ENCODE data around the gene VEGFB. TPM values are rescaled to one million over a fixed set of nuclear protein-coding genes. Genes with fewer than 3 reads are reported as not detected.

Gene VEGFB
- polyA plus RNA-seq, 3 donors = 0.40 to 5.6 TPM; not detected in 1

- H3K9ac ChIP-seq (ENCODE audit: insufficient read depth, low read length, poor library complexity, severe bottlenecking) = no peak overlapping the region
- H3K27me3 ChIP-seq (ENCODE audit: control insufficient read depth in 2 of 2, insufficient read depth in 2 of 2, low read length in 2 of 2) = no peaks in the 10 kb centered on the region
- intact Hi-C loops (cut with micrococcal nuclease) = loop anchor here (2.0 to 5.0 kb wide), 2 partner anchors 15 to 34 kb away; partner anchors contain the start of gene GPR137 (in 1 of the 2)
- H4K20me1 ChIP-seq (ENCODE audit: insufficient read depth, low read length) = peaks cover 28% of the 10 kb centered on the region
- Mint-ChIP-seq H3K9me3 (peaks cover 0 to 1% (median 0%) of the 10 kb centered on the region in 7 donors), H3K27ac (peak overlapping the region in 3 of 7 donors; percentile 26 to 50 (median 38)), H3K36me3 (peaks cover 29 to 43% of the 10 kb centered on the region in 2 donors), H3K27me3 (ENCODE audit: low read depth in 3 of 3) (peaks cover 3 to 10% (median 8%) of the 10 kb centered on the region in 3 donors), H3K4me3 (peak overlapping the region in 1 of 2 donors; percentile 43), H3K4me1 (peaks cover 28% of the 10 kb centered on the region)
- no peak overlapping the region for H2AFZ ChIP-seq (ENCODE audit: insufficient read depth, low read depth, low read length, poor library complexity, severe bottlenecking)
- 78% methylated on average over 2 of the region's 5 CpGs for WGBS (ENCODE audit: insufficient coverage)
- no peak for DNase-seq
- no peaks in the 10 kb centered on the region for H3K9me3 ChIP-seq (replicated peaks in 1 of 2; ENCODE audit: control insufficient read depth in 1 of 2, insufficient read depth in 1 of 2, low read length in 2 of 2)
- H3K27ac ChIP-seq (ENCODE audit: low read depth in 1 of 2, low read length in 2 of 2) = no peak overlapping the region
- H3K4me1 ChIP-seq (ENCODE audit: control insufficient read depth in 1 of 2, insufficient read depth in 2 of 2, low read length in 2 of 2) = peaks cover 25 to 36% of the 10 kb centered on the region in 2 donors
- H3K79me2 ChIP-seq (ENCODE audit: insufficient read depth, low read length) = peaks cover 18% of the 10 kb centered on the region
- TF ChIP-seq CTCF (IDR thresholded peaks at IDR 0.05) = no peak
- peak overlapping the region; percentile 98 for H3K4me2 ChIP-seq (replicated peaks; ENCODE audit: extremely low read depth, low read length, poor library complexity, severe bottlenecking)
- H3K4me3 ChIP-seq (replicated peaks in 1 of 3; ENCODE audit: low read depth in 2 of 3, low read length in 3 of 3) = no peak overlapping the region
- H3K36me3 ChIP-seq (replicated peaks in 1 of 2; ENCODE audit: control insufficient read depth in 1 of 2, insufficient read depth in 2 of 2, low read length in 2 of 2) = peaks cover 31 to 42% of the 10 kb centered on the region in 2 donors
Measured at GRCh38 chr11:64253481-64253880, 19.1 kb downstream of the VEGFB start.

GRCh38 chr11:64254326-64254725 is 19.9 kb downstream of the VEGFB start:
- H3K9ac ChIP-seq (ENCODE audit: insufficient read depth, low read length, poor library complexity, severe bottlenecking) = no peak overlapping the region
- H3K9me3 ChIP-seq (replicated peaks in 1 of 2; ENCODE audit: control insufficient read depth in 1 of 2, insufficient read depth in 1 of 2, low read length in 2 of 2) = no peaks in the 10 kb centered on the region
- 98% methylated on average over 5 of the region's 7 CpGs for WGBS (ENCODE audit: insufficient coverage)
- H4K20me1 ChIP-seq (ENCODE audit: insufficient read depth, low read length) = peaks cover 28% of the 10 kb centered on the region
- no peak for TF ChIP-seq CTCF (IDR thresholded peaks at IDR 0.05)
- H3K36me3 Mint-ChIP-seq = peaks cover 35 to 51% of the 10 kb centered on the region in 2 donors
- H3K36me3 ChIP-seq (replicated peaks in 1 of 2; ENCODE audit: control insufficient read depth in 1 of 2, insufficient read depth in 2 of 2, low read length in 2 of 2) = peaks cover 40 to 51% of the 10 kb centered on the region in 2 donors
- no peaks in the 10 kb centered on the region for H3K27me3 ChIP-seq (ENCODE audit: control insufficient read depth in 2 of 2, insufficient read depth in 2 of 2, low read length in 2 of 2)
- no peak overlapping the region for H3K27ac ChIP-seq (ENCODE audit: low read depth in 1 of 2, low read length in 2 of 2)
- no peak overlapping the region for H2AFZ ChIP-seq (ENCODE audit: insufficient read depth, low read depth, low read length, poor library complexity, severe bottlenecking)
- H3K79me2 ChIP-seq (ENCODE audit: insufficient read depth, low read length) = peaks cover 18% of the 10 kb centered on the region
- H3K4me1 ChIP-seq (ENCODE audit: control insufficient read depth in 1 of 2, insufficient read depth in 2 of 2, low read length in 2 of 2) = peaks cover 25 to 36% of the 10 kb centered on the region in 2 donors
- no peak overlapping the region for H3K4me3 Mint-ChIP-seq
- H3K27me3 Mint-ChIP-seq (ENCODE audit: low read depth in 3 of 3) = peaks cover 3 to 10% (median 5%) of the 10 kb centered on the region in 3 donors
- peaks cover 0 to 1% (median 0%) of the 10 kb centered on the region in 7 donors for H3K9me3 Mint-ChIP-seq
- H3K4me2 ChIP-seq (replicated peaks; ENCODE audit: extremely low read depth, low read length, poor library complexity, severe bottlenecking) = no peak overlapping the region
- DNase-seq = no peak
- intact Hi-C loops (cut with micrococcal nuclease) = loop anchor here in 1 of 2 donors (5.0 kb wide), 1 partner anchor 33 kb away; the partner anchor contains the start of gene GPR137
- H3K27ac Mint-ChIP-seq = peak overlapping the region in 2 of 7 donors; percentile 30 to 57
- H3K4me1 Mint-ChIP-seq = peaks cover 28% of the 10 kb centered on the region
- no peak overlapping the region for H3K4me3 ChIP-seq (replicated peaks in 1 of 3; ENCODE audit: low read depth in 2 of 3, low read length in 3 of 3)

All from CD14-positive monocyte (primary cell).